ENCODE data around the gene ARRDC4.
A peak's percentile ranks its signal among the peaks of the same experiment; 100 is the strongest.

ARRDC4 gene

GRCh38 chr15:97947465-97948260 lies 12.8 kb upstream of the ARRDC4 start:
- H3K27ac ChIP-seq (ENCODE audit: low read depth, low read length) = no peak overlapping the region
- H3K9ac ChIP-seq (ENCODE audit: low read depth, low read length) = no peak overlapping the region
- no peak overlapping the region for H3K4me3 ChIP-seq (ENCODE audit: low read depth, low read length)
- H3K4me1 ChIP-seq (ENCODE audit: control insufficient read depth, insufficient read depth, low read length) = no peaks in the 10 kb centered on the region
- no peaks in the 10 kb centered on the region for H3K27me3 ChIP-seq (ENCODE audit: control insufficient read depth, insufficient read depth, low read length)
- H3K36me3 ChIP-seq (ENCODE audit: control insufficient read depth, insufficient read depth, low read length) = no peaks in the 10 kb centered on the region
- H3K9me3 ChIP-seq (ENCODE audit: control insufficient read depth, insufficient read depth, low read length) = no peaks in the 10 kb centered on the region

DNA sequence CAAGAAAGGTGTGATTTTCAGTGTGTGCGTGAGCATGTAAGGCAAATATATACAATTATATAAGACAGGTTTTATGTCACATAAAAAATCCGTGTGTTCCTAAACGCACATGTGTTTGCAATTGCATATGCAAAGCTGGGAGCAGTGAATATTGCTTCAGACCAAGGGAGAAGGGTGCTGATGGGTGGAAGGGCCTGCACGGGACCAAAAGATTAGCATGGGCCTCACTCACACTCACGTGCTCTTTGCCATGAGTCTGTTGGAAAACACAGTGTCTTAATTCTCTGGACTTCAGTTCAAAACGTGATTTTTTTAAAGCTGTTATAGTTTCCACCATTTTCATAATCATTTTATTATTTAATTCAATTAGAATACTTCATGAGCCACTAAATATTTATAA lies 7.2 kb upstream of the ARRDC4 start:
- no peaks in the 10 kb centered on the region for H3K9me3 ChIP-seq (ENCODE audit: control insufficient read depth, insufficient read depth, low read length)
- H3K27me3 ChIP-seq (ENCODE audit: control insufficient read depth, insufficient read depth, low read length) = no peaks in the 10 kb centered on the region
- no peak overlapping the region for H3K9ac ChIP-seq (ENCODE audit: low read depth, low read length)
- no peaks in the 10 kb centered on the region for H3K4me1 ChIP-seq (ENCODE audit: control insufficient read depth, insufficient read depth, low read length)
- no peak overlapping the region for H3K4me3 ChIP-seq (ENCODE audit: low read depth, low read length)
- no peak overlapping the region for H3K27ac ChIP-seq (ENCODE audit: low read depth, low read length)
- no peaks in the 10 kb centered on the region for H3K36me3 ChIP-seq (ENCODE audit: control insufficient read depth, insufficient read depth, low read length)

DNA sequence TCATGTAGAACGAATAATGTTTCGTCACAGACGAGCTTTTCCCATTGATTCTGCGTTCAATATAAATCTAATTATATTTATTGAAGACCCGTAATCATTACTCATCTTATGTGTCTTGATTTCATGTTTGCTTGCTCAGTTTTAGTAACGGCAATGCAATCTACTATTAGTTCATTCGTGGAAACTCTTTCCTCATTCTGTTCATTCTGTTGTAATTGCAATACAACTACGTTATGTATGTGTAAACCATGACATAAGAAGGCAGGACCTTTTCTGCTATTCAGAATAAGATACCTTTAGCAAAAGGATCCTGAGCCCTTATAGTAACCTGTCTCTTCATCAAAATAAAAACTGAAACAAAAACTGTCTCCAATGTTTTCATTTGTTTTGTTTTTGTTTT lies 6.8 kb upstream of the ARRDC4 start:
- H3K9ac ChIP-seq (ENCODE audit: low read depth, low read length) = no peak overlapping the region
- H3K27ac ChIP-seq (ENCODE audit: low read depth, low read length) = no peak overlapping the region
- H3K9me3 ChIP-seq (ENCODE audit: control insufficient read depth, insufficient read depth, low read length) = no peaks in the 10 kb centered on the region
- H3K36me3 ChIP-seq (ENCODE audit: control insufficient read depth, insufficient read depth, low read length) = no peaks in the 10 kb centered on the region
- no peaks in the 10 kb centered on the region for H3K27me3 ChIP-seq (ENCODE audit: control insufficient read depth, insufficient read depth, low read length)
- H3K4me3 ChIP-seq (ENCODE audit: low read depth, low read length) = no peak overlapping the region
- H3K4me1 ChIP-seq (ENCODE audit: control insufficient read depth, insufficient read depth, low read length) = no peaks in the 10 kb centered on the region

- Histone ChIP-seq H3K27ac (ENCODE audit: low read depth, low read length) (no peak overlapping the region), H3K4me1 (ENCODE audit: control insufficient read depth, insufficient read depth, low read length) (0 out of 2 replicates have a peak, but pooled peaks cover 3% of the 10 kb centered on the region), H3K4me3 (ENCODE audit: low read depth, low read length) (no peak overlapping the region), H3K9ac (ENCODE audit: low read depth, low read length) (no peak overlapping the region), H3K36me3 (ENCODE audit: control insufficient read depth, insufficient read depth, low read length) (no peaks in the 10 kb centered on the region), H3K27me3 (ENCODE audit: control insufficient read depth, insufficient read depth, low read length) (no peaks in the 10 kb centered on the region), H3K9me3 (ENCODE audit: control insufficient read depth, insufficient read depth, low read length) (no peaks in the 10 kb centered on the region)
Measured at GRCh38 chr15:97955035-97955434, 5.5 kb upstream of the ARRDC4 start.

DNA sequence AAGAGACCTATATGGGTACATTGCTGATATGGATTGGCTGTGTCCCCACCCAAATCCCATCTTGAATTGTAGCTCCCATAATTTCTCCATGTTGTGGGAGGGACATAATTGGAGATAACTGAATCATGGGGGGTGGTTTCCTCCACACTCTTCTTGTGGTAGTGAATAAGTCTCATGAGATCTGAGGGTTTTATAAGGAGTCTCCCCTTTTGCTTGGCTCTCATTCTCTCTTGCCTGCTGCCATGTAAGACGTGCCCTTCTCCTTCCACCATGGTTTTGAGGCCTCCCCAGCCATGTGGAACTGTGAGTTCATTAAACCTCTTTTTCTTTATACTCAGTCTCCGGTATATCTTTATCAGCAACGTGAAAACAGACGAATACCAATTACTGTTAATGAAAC lies 5.0 kb upstream of the ARRDC4 start:
- Histone ChIP-seq H3K9me3 (ENCODE audit: control insufficient read depth, insufficient read depth, low read length) (no peaks in the 10 kb centered on the region), H3K27me3 (ENCODE audit: control insufficient read depth, insufficient read depth, low read length) (no peaks in the 10 kb centered on the region), H3K9ac (ENCODE audit: low read depth, low read length) (no peak overlapping the region), H3K4me1 (ENCODE audit: control insufficient read depth, insufficient read depth, low read length) (0 out of 2 replicates have a peak, but pooled peaks cover 3% of the 10 kb centered on the region), H3K36me3 (ENCODE audit: control insufficient read depth, insufficient read depth, low read length) (no peaks in the 10 kb centered on the region), H3K27ac (ENCODE audit: low read depth, low read length) (no peak overlapping the region), H3K4me3 (ENCODE audit: low read depth, low read length) (no peak overlapping the region)

- Histone ChIP-seq H3K9me3 (ENCODE audit: control insufficient read depth, insufficient read depth, low read length) (no peaks in the 10 kb centered on the region), H3K36me3 (ENCODE audit: control insufficient read depth, insufficient read depth, low read length) (no peaks in the 10 kb centered on the region), H3K9ac (ENCODE audit: low read depth, low read length) (no peak overlapping the region), H3K4me3 (ENCODE audit: low read depth, low read length) (peak overlapping the region; percentile 72), H3K4me1 (ENCODE audit: control insufficient read depth, insufficient read depth, low read length) (peaks cover 3% of the 10 kb centered on the region; the same call in 1 of the 2 replicates), H3K27me3 (ENCODE audit: control insufficient read depth, insufficient read depth, low read length) (no peaks in the 10 kb centered on the region; the same call in 1 of the 2 replicates), H3K27ac (ENCODE audit: low read depth, low read length) (no peak overlapping the region)
Measured at GRCh38 chr15:97959724-97960363, 659 bp upstream of the ARRDC4 start.

DNA sequence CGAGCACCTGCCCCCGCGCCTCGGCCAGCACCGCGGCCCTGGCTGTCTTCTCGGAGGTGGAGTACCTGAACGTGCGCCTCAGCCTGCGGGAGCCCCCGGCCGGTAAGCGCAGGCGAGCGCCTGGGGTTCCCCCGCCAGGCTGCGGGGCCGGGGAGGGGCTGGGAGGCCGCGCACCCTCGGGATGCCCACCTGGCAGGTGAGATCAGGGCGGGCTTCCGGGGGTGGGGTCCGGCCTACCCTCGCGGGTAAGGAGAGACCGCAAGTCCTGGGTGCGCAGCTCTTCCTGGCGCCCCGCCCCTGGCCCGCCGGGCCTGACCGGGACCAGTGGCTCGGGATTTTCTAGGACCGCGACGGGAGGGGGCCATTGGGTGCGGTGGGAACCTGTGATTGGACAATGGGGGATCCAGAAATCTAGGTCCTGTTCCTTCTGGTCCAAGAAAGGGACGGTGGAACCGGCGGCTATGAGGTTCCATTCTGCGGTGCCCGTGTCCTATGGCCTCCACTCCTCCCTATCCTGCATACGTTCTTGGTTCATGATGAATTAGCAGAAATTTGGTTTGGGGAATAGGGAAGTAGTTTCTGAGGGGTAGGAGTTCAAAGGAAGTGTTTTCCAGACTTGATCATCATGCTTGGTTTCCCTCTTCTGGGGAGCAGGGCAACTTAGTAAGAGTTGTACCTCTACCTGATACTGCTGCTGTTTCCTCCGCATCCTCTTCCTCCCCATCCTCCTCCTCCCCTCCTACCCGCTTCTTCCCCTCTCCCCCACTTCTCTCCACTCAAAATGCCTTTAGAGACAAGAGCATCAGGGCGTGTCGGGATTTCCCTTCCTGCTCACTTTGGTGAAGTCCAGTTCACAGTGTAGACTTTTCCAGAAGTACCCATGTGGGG lies 808 bp downstream of the ARRDC4 start:
- H3K27ac ChIP-seq (ENCODE audit: low read depth, low read length) = no peak overlapping the region
- H3K9ac ChIP-seq (ENCODE audit: low read depth, low read length) = 0 out of 2 replicates have a peak overlapping the region, but pooled peaks have one; percentile 11
- peaks cover 4% of the 10 kb centered on the region; the same call in 1 of the 2 replicates for H3K36me3 ChIP-seq (ENCODE audit: control insufficient read depth, insufficient read depth, low read length)
- no peaks in the 10 kb centered on the region for H3K9me3 ChIP-seq (ENCODE audit: control insufficient read depth, insufficient read depth, low read length)
- no peaks in the 10 kb centered on the region; the same call in 1 of the 2 replicates for H3K27me3 ChIP-seq (ENCODE audit: control insufficient read depth, insufficient read depth, low read length)
- peaks cover 3% of the 10 kb centered on the region; the same call in 1 of the 2 replicates for H3K4me1 ChIP-seq (ENCODE audit: control insufficient read depth, insufficient read depth, low read length)
- peak overlapping the region; percentile 72 for H3K4me3 ChIP-seq (ENCODE audit: low read depth, low read length)

- Histone ChIP-seq H3K9ac (ENCODE audit: low read depth, low read length) (no peak overlapping the region), H3K36me3 (ENCODE audit: control insufficient read depth, insufficient read depth, low read length) (peaks cover 4% of the 10 kb centered on the region; the same call in 1 of the 2 replicates), H3K27me3 (ENCODE audit: control insufficient read depth, insufficient read depth, low read length) (no peaks in the 10 kb centered on the region; the same call in 1 of the 2 replicates), H3K27ac (ENCODE audit: low read depth, low read length) (no peak overlapping the region), H3K4me1 (ENCODE audit: control insufficient read depth, insufficient read depth, low read length) (peaks cover 3% of the 10 kb centered on the region; the same call in 1 of the 2 replicates), H3K9me3 (ENCODE audit: control insufficient read depth, insufficient read depth, low read length) (no peaks in the 10 kb centered on the region), H3K4me3 (ENCODE audit: low read depth, low read length) (peak overlapping the region; percentile 72; the same call in 1 of the 2 replicates)
Measured at GRCh38 chr15:97962263-97962662, 1.8 kb downstream of the ARRDC4 start.

DNA sequence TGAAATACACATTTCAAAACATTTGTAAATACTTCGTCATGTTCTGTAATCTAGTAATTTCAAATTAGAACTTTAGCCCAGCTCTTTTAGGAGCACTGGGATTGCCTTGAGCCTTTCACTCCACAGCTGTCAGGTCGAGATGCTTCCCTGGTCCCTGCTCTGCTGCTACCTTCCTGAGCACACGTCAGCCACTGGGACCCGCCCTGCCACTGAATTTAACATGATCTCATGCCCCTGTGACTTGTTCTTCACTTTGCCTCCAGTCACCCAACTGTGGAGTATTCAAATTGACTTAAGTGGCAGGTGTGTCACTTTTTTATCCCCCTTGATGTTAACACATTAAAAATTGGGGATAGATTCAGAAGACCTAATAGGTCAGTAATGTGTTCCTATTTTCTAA lies 3.3 kb downstream of the ARRDC4 start:
- no peak overlapping the region for H3K9ac ChIP-seq (ENCODE audit: low read depth, low read length)
- H3K27me3 ChIP-seq (ENCODE audit: control insufficient read depth, insufficient read depth, low read length) = no peaks in the 10 kb centered on the region; the same call in 1 of the 2 replicates
- H3K4me1 ChIP-seq (ENCODE audit: control insufficient read depth, insufficient read depth, low read length) = peaks cover 3% of the 10 kb centered on the region; the same call in 1 of the 2 replicates
- H3K4me3 ChIP-seq (ENCODE audit: low read depth, low read length) = no peak overlapping the region
- H3K27ac ChIP-seq (ENCODE audit: low read depth, low read length) = no peak overlapping the region
- H3K9me3 ChIP-seq (ENCODE audit: control insufficient read depth, insufficient read depth, low read length) = no peaks in the 10 kb centered on the region
- peaks cover 4% of the 10 kb centered on the region; the same call in 1 of the 2 replicates for H3K36me3 ChIP-seq (ENCODE audit: control insufficient read depth, insufficient read depth, low read length)

DNA sequence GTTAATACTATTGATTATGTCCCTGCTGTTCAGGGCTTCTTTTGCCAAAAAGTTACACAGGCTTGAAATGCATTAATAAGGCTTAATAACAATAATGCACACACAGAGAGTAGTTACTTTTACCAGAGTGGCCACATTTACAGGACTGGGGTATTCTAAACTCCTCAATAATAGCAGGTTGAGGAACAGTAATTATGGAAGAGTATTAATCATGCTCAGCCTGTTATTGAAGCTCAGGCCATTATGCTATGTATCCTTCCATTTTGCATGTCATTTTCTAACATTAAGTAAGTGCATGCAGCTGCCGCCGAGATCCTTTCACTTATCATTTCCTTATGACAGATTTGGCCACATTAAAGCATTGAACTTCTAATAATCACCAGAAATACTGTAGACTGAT lies 5.7 kb downstream of the ARRDC4 start:
- Histone ChIP-seq H3K27me3 (ENCODE audit: control insufficient read depth, insufficient read depth, low read length) (no peaks in the 10 kb centered on the region; the same call in 1 of the 2 replicates), H3K4me3 (ENCODE audit: low read depth, low read length) (no peak overlapping the region), H3K9ac (ENCODE audit: low read depth, low read length) (no peak overlapping the region), H3K36me3 (ENCODE audit: control insufficient read depth, insufficient read depth, low read length) (peaks cover 27% of the 10 kb centered on the region), H3K27ac (ENCODE audit: low read depth, low read length) (no peak overlapping the region), H3K9me3 (ENCODE audit: control insufficient read depth, insufficient read depth, low read length) (no peaks in the 10 kb centered on the region), H3K4me1 (ENCODE audit: control insufficient read depth, insufficient read depth, low read length) (no peaks in the 10 kb centered on the region; the same call in 1 of the 2 replicates)
